ENCODE data around the gene PEG3.
"Not testable (repeated sequence)": the region's sequence is repeated elsewhere in the genome, so short reads cannot be mapped to it uniquely, and the experiment has no call there.

The PEG3 gene

DNA sequence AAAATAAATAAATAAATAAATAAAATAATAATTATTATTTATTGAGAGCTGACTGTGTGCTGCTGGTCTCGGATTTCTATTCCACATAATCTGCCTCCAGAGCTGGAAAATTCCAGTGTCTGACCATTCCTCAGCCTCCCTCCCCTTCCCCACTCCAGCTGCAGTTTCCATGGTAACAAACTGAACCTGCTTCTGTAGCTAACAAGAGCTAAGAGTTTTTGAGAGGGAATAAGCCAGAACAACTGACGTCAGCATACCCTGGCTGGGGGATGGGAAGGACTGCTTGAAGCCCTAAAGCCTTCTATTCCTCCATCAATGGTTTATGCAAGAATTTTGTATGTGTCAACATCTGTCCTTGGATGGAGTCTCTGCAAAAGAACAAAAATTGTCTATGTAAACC is 26.0 kb upstream of the PEG3 start:
- Histone ChIP-seq H3K27me3 (ENCODE audit: control insufficient read depth in 1 of 2, insufficient read depth in 2 of 2, low read length in 2 of 2) (no peaks in the 10 kb centered on the region), H3K9ac (ENCODE audit: low read length in 2 of 2) (no peak overlapping the region), H3K4me3 (ENCODE audit: low read length in 2 of 2) (no peak overlapping the region), H3K4me1 (ENCODE audit: control insufficient read depth, insufficient read depth, low read length) (no peaks in the 10 kb centered on the region), H3K9me3 (ENCODE audit: control insufficient read depth in 2 of 2, low read length in 2 of 2) (peaks cover 3 to 6% of the 10 kb centered on the region in 2 donors), H3K36me3 (ENCODE audit: control insufficient read depth in 2 of 2, insufficient read depth in 2 of 2, low read length in 2 of 2) (no peaks in the 10 kb centered on the region), H3K27ac (ENCODE audit: low read length) (no peak overlapping the region)

DNA sequence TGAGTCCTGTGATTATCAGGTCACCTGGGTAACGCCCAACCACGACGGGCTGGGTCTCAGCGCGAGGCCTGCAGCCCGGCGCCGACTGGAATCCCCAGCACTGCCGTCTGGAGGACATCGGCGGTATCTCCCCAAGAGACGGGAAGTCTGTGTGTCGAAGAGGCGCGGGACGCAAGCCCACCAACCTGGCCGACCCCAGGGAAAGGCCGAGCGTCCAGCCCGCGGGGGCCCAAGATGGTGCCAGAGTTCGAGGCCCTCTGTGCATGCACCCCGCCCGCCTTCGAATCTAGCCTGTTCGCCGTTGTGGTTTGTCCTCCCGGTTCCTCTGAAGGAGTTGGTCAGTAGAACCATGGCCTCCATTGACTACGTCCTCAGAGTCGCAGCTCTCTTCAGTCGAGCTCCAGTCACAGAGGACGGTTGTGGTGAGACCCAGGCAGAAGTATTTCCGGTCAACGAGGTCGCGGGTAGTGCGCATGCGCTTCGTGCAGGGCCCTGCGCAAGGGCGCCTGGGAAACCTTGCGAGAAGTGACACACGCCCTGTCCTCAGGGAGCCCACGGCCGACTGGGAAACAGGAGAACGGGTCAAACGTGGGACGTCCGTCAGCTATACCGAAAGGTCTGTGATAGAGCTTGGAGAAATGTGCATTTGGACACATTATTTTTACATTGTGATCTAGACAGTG is 24.1 kb upstream of the PEG3 start:
- no peak overlapping the region for H3K9ac ChIP-seq (ENCODE audit: low read length in 2 of 2)
- no peaks in the 10 kb centered on the region for H3K36me3 ChIP-seq (ENCODE audit: control insufficient read depth in 2 of 2, insufficient read depth in 2 of 2, low read length in 2 of 2)
- no peaks in the 10 kb centered on the region for H3K4me1 ChIP-seq (ENCODE audit: control insufficient read depth, insufficient read depth, low read length)
- no peak overlapping the region for H3K4me3 ChIP-seq (ENCODE audit: low read length in 2 of 2)
- peaks cover 3 to 6% of the 10 kb centered on the region in 2 donors for H3K9me3 ChIP-seq (ENCODE audit: control insufficient read depth in 2 of 2, low read length in 2 of 2)
- H3K27ac ChIP-seq (ENCODE audit: low read length) = no peak overlapping the region
- H3K27me3 ChIP-seq (ENCODE audit: control insufficient read depth in 1 of 2, insufficient read depth in 2 of 2, low read length in 2 of 2) = peaks cover 0 to 2% of the 10 kb centered on the region in 2 donors

DNA sequence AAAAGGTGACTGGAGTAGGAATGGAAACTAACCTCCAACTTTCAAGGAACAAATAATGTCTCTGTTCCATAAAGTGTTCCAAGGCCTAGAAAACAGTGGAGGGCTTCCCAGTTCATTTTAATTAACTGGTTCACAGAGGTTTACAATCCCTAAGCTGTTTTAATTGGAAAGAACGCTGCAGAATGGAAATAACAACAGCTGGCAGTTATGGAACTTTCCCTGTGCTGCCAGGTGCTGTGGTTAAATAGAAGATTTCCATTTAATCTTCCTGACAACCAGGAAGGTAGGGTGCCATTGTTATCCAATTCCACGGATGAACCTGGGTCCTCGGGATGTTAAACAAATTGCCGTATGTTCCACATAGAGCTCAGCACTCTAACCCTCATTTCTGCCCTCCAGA is 22.2 kb upstream of the PEG3 start:
- Histone ChIP-seq H3K4me3 (ENCODE audit: low read length in 2 of 2) (no peak overlapping the region), H3K9ac (ENCODE audit: low read length in 2 of 2) (no peak overlapping the region), H3K4me1 (ENCODE audit: control insufficient read depth, insufficient read depth, low read length) (no peaks in the 10 kb centered on the region), H3K36me3 (ENCODE audit: control insufficient read depth in 2 of 2, insufficient read depth in 2 of 2, low read length in 2 of 2) (no peaks in the 10 kb centered on the region), H3K27ac (ENCODE audit: low read length) (no peak overlapping the region), H3K27me3 (ENCODE audit: control insufficient read depth in 1 of 2, insufficient read depth in 2 of 2, low read length in 2 of 2) (peaks cover 0 to 2% of the 10 kb centered on the region in 2 donors), H3K9me3 (ENCODE audit: control insufficient read depth in 2 of 2, low read length in 2 of 2) (peaks cover 3 to 6% of the 10 kb centered on the region in 2 donors)

DNA sequence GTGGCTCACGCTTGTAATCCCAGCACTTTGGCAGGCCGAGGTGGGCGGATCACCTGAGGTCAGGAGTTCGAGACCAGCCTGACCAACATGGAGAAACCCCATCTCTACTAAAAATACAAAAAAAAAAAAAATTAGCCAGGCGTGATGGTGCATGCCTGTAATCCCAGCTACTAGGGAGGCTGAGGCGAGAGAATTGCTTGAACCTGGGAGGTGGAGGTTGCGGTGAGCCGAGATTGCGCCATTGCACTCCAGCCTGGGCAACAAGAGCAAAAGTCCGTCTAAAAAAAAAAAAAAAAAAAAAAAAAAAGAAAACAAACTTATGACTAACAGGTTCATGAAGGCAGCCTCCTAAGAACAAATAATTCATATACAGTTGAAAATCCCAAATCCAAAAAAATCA is 19.9 kb upstream of the PEG3 start:
- H3K27me3 ChIP-seq (ENCODE audit: control insufficient read depth in 1 of 2, insufficient read depth in 2 of 2, low read length in 2 of 2) = not testable (repeated sequence)

DNA sequence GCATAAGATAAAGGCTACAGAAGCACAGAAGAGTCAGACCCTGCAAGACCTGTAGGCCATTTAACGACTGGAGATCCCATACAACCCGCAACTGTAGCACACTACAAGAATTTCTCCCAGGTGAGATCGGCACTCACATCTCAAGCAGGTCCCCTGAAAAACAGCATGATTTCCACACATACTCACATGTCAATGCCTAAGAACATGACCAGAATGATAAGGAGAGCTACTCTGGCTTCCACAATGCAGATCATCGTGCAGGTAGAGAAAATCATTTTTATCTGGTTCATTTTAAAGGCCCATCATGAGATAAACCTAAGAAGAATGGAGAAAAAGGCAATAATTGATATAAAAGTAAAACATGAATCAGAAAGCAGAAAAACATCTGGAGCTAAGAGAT is 17.5 kb upstream of the PEG3 start:
- Histone ChIP-seq H3K4me1 (ENCODE audit: control insufficient read depth, insufficient read depth, low read length) (no peaks in the 10 kb centered on the region), H3K36me3 (ENCODE audit: control insufficient read depth in 2 of 2, insufficient read depth in 2 of 2, low read length in 2 of 2) (no peaks in the 10 kb centered on the region), H3K4me3 (ENCODE audit: low read length in 2 of 2) (no peak overlapping the region), H3K27ac (ENCODE audit: low read length) (no peak overlapping the region), H3K9ac (ENCODE audit: low read length in 2 of 2) (no peak overlapping the region), H3K27me3 (ENCODE audit: control insufficient read depth in 1 of 2, insufficient read depth in 2 of 2, low read length in 2 of 2) (peaks cover 0 to 2% of the 10 kb centered on the region in 2 donors), H3K9me3 (ENCODE audit: control insufficient read depth in 2 of 2, low read length in 2 of 2) (peaks cover 0 to 3% of the 10 kb centered on the region in 2 donors)

More for the DNA sequence above, 19.9 kb upstream of the PEG3 start:
- not testable (repeated sequence) for H3K36me3 ChIP-seq (ENCODE audit: control insufficient read depth in 2 of 2, insufficient read depth in 2 of 2, low read length in 2 of 2); H3K4me1 ChIP-seq (ENCODE audit: control insufficient read depth, insufficient read depth, low read length); H3K9me3 ChIP-seq (ENCODE audit: control insufficient read depth in 2 of 2, low read length in 2 of 2); H3K27ac ChIP-seq (ENCODE audit: low read length); H3K4me3 ChIP-seq (ENCODE audit: low read length in 2 of 2); H3K9ac ChIP-seq (ENCODE audit: low read length in 2 of 2)

DNA sequence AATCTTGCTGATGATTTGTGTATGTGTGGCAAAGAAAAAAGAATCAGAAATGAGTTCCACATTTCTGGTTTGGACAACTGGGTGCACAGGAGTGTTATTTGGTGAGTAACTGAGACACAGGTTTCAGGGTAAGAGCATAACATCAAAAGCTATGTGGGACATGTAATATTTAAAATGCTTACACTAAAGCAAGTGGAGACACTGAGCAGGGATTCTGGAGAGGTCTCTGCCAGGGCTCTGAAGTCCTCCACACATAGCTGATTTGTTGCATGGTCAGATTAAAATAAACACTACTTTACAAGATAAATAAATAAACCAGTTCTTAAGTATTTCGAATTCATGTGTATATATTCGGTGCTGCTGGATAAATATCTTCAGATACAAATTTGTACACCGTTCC is 16.3 kb upstream of the PEG3 start:
- no peaks in the 10 kb centered on the region for H3K9me3 ChIP-seq (ENCODE audit: control insufficient read depth in 2 of 2, low read length in 2 of 2)
- H3K4me1 ChIP-seq (ENCODE audit: control insufficient read depth, insufficient read depth, low read length) = no peaks in the 10 kb centered on the region
- peaks cover 0 to 2% of the 10 kb centered on the region in 2 donors for H3K27me3 ChIP-seq (ENCODE audit: control insufficient read depth in 1 of 2, insufficient read depth in 2 of 2, low read length in 2 of 2)
- no peaks in the 10 kb centered on the region for H3K36me3 ChIP-seq (ENCODE audit: control insufficient read depth in 2 of 2, insufficient read depth in 2 of 2, low read length in 2 of 2)
- H3K27ac ChIP-seq (ENCODE audit: low read length) = no peak overlapping the region
- H3K9ac ChIP-seq (ENCODE audit: low read length in 2 of 2) = no peak overlapping the region
- H3K4me3 ChIP-seq (ENCODE audit: low read length in 2 of 2) = no peak overlapping the region

DNA sequence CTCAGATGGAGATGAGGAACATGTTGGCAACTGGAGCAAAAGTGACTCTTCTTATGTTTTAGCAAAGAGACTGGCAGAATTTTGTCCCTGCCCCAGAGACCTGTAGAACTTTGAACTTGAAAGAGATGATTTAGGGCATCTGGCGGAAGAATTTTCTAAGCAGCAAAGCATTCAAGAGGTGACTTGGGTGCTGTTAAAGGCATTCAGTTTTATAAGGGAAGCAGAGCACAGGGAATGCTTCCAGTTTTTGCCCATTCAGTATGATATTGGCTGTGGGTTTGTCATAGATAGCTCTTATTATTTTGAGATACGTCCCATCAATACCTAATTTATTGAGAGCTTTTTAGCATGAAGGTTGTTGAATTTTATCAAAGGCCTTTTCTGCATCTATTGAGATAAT is 11.8 kb upstream of the PEG3 start:
- H3K27me3 ChIP-seq (ENCODE audit: control insufficient read depth in 1 of 2, insufficient read depth in 2 of 2, low read length in 2 of 2); H3K9ac ChIP-seq (ENCODE audit: low read length in 2 of 2); H3K36me3 ChIP-seq (ENCODE audit: control insufficient read depth in 2 of 2, insufficient read depth in 2 of 2, low read length in 2 of 2); H3K9me3 ChIP-seq (ENCODE audit: control insufficient read depth in 2 of 2, low read length in 2 of 2); H3K4me3 ChIP-seq (ENCODE audit: low read length in 2 of 2); H3K4me1 ChIP-seq (ENCODE audit: control insufficient read depth, insufficient read depth, low read length); H3K27ac ChIP-seq (ENCODE audit: low read length): not testable (repeated sequence)

DNA sequence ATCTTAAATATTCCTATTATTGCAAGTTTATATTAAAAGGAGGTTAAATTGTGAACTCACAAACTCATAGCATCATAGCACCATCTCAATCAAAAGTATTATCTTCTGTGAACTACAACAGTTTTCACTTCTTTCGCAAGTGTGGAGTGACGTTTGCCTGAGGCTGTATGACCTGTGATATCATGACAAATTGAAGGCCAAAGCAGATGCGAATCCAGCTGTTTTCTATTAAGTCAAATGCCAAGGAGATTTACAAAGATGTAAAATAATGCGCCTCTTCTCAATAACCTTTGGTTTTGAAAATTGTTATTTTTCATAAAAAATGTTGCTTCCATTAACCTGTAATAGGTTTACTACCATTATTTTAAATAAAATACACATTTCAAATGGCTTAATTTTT is 7.6 kb upstream of the PEG3 start:
- Histone ChIP-seq H3K27ac (ENCODE audit: low read length) (no peak overlapping the region), H3K4me3 (ENCODE audit: low read length in 2 of 2) (no peak overlapping the region), H3K9me3 (ENCODE audit: control insufficient read depth in 2 of 2, low read length in 2 of 2) (no peaks in the 10 kb centered on the region), H3K9ac (ENCODE audit: low read length in 2 of 2) (no peak overlapping the region), H3K36me3 (ENCODE audit: control insufficient read depth in 2 of 2, insufficient read depth in 2 of 2, low read length in 2 of 2) (no peaks in the 10 kb centered on the region), H3K4me1 (ENCODE audit: control insufficient read depth, insufficient read depth, low read length) (no peaks in the 10 kb centered on the region), H3K27me3 (ENCODE audit: control insufficient read depth in 1 of 2, insufficient read depth in 2 of 2, low read length in 2 of 2) (no peaks in the 10 kb centered on the region)

DNA sequence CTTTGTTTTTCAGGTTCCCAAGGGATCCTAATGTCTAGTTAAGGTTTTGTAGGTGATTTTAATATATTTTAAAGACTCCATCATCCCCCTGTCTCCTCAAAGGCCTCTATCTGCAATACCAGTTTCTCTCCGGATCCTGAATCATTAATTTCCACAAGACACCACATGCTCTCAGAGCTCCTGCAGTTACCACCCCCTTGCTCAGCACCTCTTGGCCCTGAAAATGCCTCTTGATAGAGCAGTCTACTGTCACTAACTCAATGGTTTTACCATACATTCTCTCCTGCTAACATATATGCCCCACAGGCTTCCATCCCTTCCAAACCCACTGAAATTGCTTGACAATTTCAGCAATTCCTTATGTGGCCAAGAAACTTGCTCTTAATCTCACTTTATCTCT is 1.9 kb upstream of the PEG3 start:
- Histone ChIP-seq H3K36me3 (ENCODE audit: control insufficient read depth in 2 of 2, insufficient read depth in 2 of 2, low read length in 2 of 2) (no peaks in the 10 kb centered on the region), H3K27me3 (ENCODE audit: control insufficient read depth in 1 of 2, insufficient read depth in 2 of 2, low read length in 2 of 2) (no peaks in the 10 kb centered on the region), H3K27ac (ENCODE audit: low read length) (no peak overlapping the region), H3K9ac (ENCODE audit: low read length in 2 of 2) (no peak overlapping the region), H3K9me3 (ENCODE audit: control insufficient read depth in 2 of 2, low read length in 2 of 2) (no peaks in the 10 kb centered on the region), H3K4me1 (ENCODE audit: control insufficient read depth, insufficient read depth, low read length) (peaks cover 8% of the 10 kb centered on the region), H3K4me3 (ENCODE audit: low read length in 2 of 2) (no peak overlapping the region)

DNA sequence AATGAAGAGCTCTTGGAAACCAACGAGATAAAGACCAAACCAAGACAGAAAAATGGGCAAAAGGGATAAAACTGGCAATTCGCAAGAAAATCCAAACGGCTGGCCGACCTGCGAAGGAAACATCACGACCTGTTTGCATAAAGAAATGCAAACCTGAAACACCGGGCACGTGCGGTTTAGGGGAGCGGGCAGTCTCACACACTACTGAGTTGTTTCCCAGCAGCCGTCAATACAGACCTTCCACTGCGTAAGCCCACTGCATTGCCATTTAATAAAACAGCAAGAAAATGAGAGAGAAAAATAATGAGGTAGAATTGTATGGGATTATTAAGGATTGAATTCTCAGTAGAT is 642 bp upstream of the PEG3 start:
- Histone ChIP-seq H3K27ac (ENCODE audit: low read length) (no peak overlapping the region), H3K36me3 (ENCODE audit: control insufficient read depth in 2 of 2, insufficient read depth in 2 of 2, low read length in 2 of 2) (no peaks in the 10 kb centered on the region), H3K4me1 (ENCODE audit: control insufficient read depth, insufficient read depth, low read length) (peaks cover 13% of the 10 kb centered on the region), H3K27me3 (ENCODE audit: control insufficient read depth in 1 of 2, insufficient read depth in 2 of 2, low read length in 2 of 2) (no peaks in the 10 kb centered on the region), H3K4me3 (ENCODE audit: low read length in 2 of 2) (peak overlapping the region; percentile 59 to 77), H3K9me3 (ENCODE audit: control insufficient read depth in 2 of 2, low read length in 2 of 2) (no peaks in the 10 kb centered on the region), H3K9ac (ENCODE audit: low read length in 2 of 2) (no peak overlapping the region)

DNA sequence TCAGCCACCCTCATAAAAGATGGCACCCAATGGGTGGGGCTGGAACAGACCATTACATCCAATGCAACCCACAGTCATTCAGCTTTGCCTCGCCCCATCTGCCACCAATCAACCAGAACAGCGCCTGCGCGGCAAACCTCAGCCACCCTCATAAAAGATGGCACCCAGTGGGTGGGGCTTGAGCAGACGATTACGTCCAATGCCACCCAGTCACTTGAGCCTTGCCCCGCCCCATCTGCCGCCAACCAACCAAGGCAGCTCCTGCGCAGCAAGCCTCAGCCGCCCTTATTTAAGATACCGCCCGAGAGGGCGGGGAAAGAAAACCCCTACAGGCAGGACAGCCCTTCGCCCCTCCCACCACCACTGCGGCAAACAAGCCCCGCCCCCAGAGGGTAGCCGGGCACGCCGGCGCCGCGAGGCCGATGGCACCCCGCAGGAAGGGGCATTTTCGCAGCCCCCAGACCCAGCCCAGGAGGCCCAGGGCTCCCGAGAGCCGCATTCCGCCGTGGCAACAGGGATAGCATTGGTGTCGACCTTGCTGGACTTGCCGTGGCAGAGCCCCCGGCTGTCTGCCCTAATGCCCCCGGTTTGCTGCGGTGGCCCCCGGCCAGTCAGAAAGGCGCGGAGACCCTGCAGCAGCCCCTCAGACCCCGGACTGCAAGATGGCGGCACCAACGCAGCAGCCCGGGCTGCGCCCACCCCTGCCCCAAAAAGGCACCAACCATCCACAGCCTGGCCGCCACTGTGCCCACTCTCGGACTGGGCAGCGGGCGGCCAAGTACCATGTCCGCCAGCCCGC is 675 bp downstream of the PEG3 start:
- Histone ChIP-seq H3K4me1 (ENCODE audit: control insufficient read depth, insufficient read depth, low read length) (peaks cover 13% of the 10 kb centered on the region), H3K4me3 (ENCODE audit: low read length in 2 of 2) (peak overlapping the region; percentile 59 to 77), H3K9ac (ENCODE audit: low read length in 2 of 2) (peak overlapping the region; percentile 29 to 38), H3K27me3 (ENCODE audit: control insufficient read depth in 1 of 2, insufficient read depth in 2 of 2, low read length in 2 of 2) (no peaks in the 10 kb centered on the region), H3K36me3 (ENCODE audit: control insufficient read depth in 2 of 2, insufficient read depth in 2 of 2, low read length in 2 of 2) (peaks cover 0 to 2% of the 10 kb centered on the region in 2 donors), H3K9me3 (ENCODE audit: control insufficient read depth in 2 of 2, low read length in 2 of 2) (no peaks in the 10 kb centered on the region), H3K27ac (ENCODE audit: low read length) (peak overlapping the region; percentile 83)
